IPS-NIHi7 (cell line): ENCODE measurements around the gene MYO16.

Source experiments
- DNase-seq: peaks from one replicate; pipeline ENCODE4 v3.0.0; 2012; ENCODE audit warnings: mixed read lengths; ENCODE audit errors: extremely low spot score

The MYO16 gene

DNA sequence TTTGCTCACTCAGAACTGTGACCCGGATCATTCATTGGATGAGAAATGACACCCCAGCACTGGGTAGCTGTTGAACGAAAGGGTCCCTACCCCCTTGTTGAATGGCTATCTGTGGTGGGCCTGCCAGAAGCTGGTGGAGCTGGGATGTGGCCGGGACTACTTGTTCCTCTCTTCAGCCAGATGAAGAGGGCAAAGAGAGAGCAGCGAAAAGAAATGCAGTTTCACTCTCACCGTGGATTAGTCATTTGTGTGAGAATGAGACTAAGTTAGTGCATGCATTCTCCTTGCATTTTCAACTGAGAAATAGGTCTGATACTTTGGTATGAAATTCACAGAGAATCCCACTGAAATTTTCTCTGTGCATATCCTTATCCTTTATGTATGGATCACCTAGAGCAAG is 603.9 kb downstream of the MYO16 start:
- DNase-seq: no peak

DNA sequence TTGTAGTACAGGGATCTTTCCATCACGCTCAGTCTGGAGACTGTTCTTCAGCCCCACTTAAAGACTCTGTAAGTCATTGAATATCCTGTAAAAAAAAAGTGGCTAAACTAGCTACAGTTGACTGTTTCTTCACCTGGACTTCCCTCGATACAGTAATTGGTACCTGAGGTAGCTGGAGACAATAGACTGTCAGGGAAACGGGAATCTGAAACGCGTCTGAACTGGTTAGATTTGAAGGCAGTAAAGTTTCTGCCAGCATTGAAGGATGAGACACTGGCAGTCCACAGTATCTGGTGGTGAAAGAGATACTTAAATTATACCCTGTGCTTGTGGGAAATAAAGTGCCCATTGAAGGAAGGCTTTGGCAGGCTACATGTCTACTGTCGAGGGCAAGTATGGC is 606.5 kb downstream of the MYO16 start:
- no peak for DNase-seq

DNA sequence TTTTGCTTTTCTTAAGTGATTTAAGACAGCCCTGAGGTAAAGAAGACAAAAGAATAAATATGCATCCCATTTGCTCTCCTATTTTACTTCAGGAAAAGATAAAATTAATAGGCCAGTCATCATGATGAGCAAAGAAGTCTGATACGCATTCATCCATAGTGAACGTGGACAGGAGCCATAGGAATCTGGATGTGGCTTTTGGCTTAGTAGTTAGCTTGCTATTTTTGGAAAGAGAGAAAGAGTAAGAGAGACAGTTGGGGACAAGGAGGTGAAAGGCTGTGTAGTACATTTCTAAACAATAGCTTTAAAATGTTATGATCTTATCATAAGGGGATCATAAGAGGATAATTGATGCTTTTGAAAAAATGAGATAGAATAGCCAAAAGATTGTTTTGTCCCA is 611.7 kb downstream of the MYO16 start:
- DNase-seq: no peak

GRCh38 chr13:109243311-109243951 is 614.0 kb downstream of the MYO16 start:
- peak; percentile 29 for DNase-seq

DNA sequence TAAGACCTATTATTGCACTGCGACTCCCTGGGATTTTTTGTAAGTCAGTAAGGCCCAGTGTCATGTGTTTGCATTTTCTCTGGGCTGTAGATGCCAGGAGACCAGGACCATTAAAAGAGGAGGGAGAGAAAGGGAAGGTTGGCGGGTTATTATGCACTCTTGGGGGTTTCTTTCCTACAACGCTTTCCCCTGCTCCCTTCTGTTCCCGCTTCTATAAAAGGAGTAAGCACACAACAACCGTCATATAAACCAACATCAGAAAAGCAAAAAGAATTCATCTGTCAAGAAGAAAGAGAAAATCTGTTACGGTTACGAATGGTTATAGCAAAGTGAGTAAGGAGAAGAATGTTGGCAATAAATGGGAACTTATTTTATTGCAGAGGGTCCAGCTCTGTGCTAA is 615.2 kb downstream of the MYO16 start:
- no peak for DNase-seq

- no peak for DNase-seq
Observed at GRCh38 chr13:109246001-109246400, 616.6 kb downstream of the MYO16 start.

DNA sequence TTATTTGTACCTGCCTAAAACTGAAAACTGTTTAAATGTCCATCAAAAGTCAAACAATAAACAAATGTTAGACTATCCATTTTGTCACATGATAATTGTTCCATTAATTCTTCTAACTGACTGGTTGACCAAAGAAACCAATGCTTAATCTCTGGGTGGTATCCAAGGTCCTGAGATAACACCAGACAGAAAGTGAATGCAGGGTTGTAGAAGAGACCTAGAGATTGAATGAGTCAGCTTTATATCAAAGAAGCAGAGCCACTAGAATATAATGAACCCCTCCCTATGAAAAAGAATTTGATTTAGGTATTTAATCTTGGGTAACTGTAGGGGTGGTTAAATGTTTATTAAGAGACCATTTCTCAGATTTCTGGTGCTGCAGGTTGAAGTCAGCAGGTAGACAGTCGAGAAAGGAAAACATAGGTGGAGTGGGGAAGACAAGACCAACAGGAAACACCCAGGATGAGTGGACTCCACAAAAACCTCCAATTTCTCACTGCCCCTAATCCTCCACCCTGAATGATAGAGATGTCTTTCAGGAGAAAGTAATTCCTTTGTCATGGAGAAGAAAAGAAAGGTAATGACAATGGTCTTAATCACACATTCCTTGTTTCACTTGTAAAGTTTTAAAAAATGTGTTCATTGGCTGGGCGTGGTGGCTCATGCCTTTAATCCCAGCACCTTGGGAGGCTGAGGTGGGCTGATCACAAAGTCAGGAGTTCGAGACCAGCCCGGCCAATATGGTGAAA is 620.5 kb downstream of the MYO16 start:
- no peak for DNase-seq

DNA sequence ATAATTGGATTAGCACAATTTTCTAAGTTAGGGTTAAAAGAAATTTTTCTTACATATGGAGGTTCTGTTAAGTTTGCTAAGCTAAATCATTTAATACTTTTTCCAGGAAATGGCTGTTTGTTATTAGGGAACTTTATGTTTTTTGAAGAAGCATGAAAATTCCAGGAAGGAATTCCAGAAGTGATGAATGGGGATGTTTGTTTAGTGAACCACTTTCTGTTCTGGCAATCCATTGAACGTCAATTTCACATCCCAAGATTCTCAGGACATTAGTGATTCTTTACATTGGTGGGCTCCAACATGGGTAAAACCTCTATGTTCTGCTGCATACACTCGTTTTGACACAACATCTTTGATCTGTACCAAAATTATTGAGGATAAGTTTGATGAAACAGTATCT is 622.5 kb downstream of the MYO16 start:
- no peak for DNase-seq

GRCh38 chr13:109253316-109253715 is 623.9 kb downstream of the MYO16 start:
- no peak for DNase-seq

GRCh38 chr13:109254274-109254673 is 624.9 kb downstream of the MYO16 start:
- DNase-seq: no peak

- no peak for DNase-seq
Observed at GRCh38 chr13:109255141-109255856, 625.9 kb downstream of the MYO16 start.

DNA sequence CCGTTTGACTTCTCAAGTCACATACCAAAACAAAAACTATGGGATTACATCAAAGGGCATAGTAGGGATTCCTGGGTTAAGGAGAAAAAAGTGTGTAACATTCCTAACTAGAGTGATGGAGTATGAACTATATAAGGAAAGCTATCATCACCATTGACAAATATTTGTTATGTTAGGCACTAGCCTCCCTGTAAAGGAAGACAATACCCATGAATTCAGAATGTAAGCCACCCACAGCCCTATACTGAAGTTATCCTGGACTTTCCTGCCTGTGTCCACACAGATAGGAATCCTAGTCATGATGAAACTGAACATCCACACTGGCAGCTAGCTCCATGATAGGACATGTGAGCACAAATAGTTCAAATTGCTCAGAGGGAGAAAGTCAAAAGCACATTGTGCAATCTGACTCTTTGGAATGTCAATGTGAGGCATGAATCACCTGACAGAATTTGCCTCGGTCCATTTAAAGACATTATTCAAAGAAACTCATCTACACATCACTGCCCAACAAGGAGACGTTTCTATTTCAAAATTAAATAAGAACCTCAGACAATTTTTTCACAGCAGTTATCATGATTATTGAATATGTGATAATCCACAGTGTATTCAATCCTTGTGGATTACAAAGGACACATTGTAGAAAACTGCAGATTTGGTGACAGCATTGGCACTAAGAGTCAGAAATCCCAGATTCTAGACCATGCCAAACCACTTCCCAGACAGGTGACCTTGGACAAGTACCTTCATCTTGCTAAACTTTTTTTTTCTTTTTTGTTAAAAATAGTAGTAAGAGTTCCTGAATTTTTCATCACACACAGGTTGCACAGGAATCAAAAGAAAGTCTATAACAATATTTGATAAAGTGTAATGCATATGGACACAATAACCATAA is 627.7 kb downstream of the MYO16 start:
- DNase-seq: no peak
